Gastroesophageal sphincter (tissue), 3 donors: Measurements from ENCODE around the gene NHSL1.

Experiments
- POLR2A ChIP-seq, 2 donors: fragments of 450-650 bp; IDR thresholded peaks; one replicate each; pipeline ENCODE4 v1.6.1; 2017; ENCODE audit warnings: antibody characterized with exemption in 2 of 2, mild to moderate bottlenecking in 2 of 2, moderate library complexity in 1 of 2
- POLR2AphosphoS5 ChIP-seq: sonication (generic); formaldehyde crosslinking; IDR thresholded peaks from one replicate; pipeline ENCODE4 v1.6.1; 2017; ENCODE audit warnings: antibody characterized with exemption
- TF ChIP-seq, protein P1 (sequence below), 4 experiments: fragments of 200-600 bp in 2 of 4; fragments of 450-650 bp in 2 of 4; sonication (generic) in 1 of 4; IDR thresholded peaks; one replicate each; pipeline ENCODE4 v1.5.1; 2017 to 2019; ENCODE audit warnings: antibody characterized with exemption in 4 of 4, mild to moderate bottlenecking in 2 of 4, moderate library complexity in 2 of 4

DNA sequence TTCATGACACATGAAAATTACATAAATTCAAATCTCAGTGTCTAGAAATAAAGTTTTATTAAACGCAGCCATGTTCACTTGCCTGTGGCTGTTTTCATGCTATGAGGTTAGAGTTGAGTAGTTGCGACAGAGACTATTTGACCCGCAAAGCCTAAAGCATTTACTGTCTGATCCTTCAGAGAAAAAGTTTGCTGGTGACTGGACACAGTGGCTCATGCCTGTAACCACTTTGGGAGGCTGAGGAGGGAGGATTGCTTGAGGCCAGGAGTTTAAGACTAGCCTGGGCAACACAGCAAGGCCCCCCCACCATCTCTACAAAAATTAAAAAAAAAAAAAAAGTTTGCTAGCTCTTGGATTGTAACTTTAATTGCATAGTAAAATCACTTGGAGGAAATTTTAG is 112.4 kb downstream of the NHSL1 start:
- TF ChIP-seq, protein P1, sequence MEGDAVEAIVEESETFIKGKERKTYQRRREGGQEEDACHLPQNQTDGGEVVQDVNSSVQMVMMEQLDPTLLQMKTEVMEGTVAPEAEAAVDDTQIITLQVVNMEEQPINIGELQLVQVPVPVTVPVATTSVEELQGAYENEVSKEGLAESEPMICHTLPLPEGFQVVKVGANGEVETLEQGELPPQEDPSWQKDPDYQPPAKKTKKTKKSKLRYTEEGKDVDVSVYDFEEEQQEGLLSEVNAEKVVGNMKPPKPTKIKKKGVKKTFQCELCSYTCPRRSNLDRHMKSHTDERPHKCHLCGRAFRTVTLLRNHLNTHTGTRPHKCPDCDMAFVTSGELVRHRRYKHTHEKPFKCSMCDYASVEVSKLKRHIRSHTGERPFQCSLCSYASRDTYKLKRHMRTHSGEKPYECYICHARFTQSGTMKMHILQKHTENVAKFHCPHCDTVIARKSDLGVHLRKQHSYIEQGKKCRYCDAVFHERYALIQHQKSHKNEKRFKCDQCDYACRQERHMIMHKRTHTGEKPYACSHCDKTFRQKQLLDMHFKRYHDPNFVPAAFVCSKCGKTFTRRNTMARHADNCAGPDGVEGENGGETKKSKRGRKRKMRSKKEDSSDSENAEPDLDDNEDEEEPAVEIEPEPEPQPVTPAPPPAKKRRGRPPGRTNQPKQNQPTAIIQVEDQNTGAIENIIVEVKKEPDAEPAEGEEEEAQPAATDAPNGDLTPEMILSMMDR (IDR thresholded peaks at IDR 0.05), result no peak
- TF ChIP-seq POLR2A (IDR thresholded peaks at IDR 0.05), result no peak
- TF ChIP-seq POLR2AphosphoS5, result no peak
